Measurements from ENCODE around the gene BTBD16.

The BTBD16 gene

DNA sequence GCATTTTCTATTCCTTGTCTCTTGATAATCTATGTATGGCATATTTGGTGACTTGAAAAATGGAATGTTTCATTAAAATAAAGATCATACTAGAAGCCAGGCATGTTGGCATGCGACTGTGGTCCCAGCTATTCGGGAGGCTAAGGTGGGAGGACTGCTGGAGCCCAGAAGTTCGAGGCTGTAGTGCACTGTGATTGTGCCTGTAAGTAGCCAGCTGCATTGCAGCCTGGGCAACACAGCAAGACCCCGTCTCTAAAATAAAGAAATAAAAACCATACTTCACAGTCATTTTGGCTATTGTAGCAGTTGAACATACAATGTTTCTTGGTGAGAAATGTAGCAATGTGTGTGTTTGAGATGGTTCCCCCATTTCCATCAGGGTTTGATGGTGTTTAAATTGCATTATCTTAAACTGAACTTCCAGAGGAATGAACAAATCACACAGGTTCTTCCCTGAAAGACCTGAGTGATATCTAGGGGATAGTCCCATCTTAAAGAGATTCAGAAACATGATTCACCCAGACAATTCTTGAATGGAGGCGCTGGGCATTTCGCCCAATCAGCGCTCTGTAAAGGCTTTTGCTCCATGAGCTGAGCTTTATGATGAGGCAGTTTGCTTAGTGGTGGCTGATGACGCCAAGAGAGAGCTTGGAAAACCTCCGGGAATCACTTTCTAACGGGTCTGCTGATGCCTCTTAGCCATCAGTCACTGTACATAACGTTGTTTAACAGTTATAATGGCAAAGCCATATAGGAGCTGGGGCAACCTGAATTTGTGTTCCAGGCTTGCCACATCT is 19.4 kb upstream of the BTBD16 start:
- Histone ChIP-seq H2BK12ac (ENCODE audit: low read length) (no peak overlapping the region), H3K36me3 (ENCODE audit: control insufficient read depth in 1 of 2, insufficient read depth in 2 of 2, low read length in 2 of 2) (no peaks in the 10 kb centered on the region), H4K8ac (ENCODE audit: low read depth, low read length) (no peak overlapping the region), H4K91ac (ENCODE audit: low read depth, low read length) (no peak overlapping the region), H2BK5ac (ENCODE audit: low read depth, low read length, poor library complexity) (no peak overlapping the region), H3K9me3 (ENCODE audit: insufficient read depth, low read depth, low read length) (no peaks in the 10 kb centered on the region), H3K79me1 (ENCODE audit: low read length) (no peaks in the 10 kb centered on the region), H3K27me3 (ENCODE audit: insufficient read depth, low read length) (no peaks in the 10 kb centered on the region), H3K18ac (ENCODE audit: low read length) (no peak overlapping the region), H2AK5ac (ENCODE audit: low read length) (no peak overlapping the region), H3K4me1 (ENCODE audit: control insufficient read depth in 1 of 2, insufficient read depth in 2 of 2, low read length in 2 of 2) (peaks cover 0 to 7% of the 10 kb centered on the region in 2 experiments), H3K79me2 (ENCODE audit: control insufficient read depth, insufficient read depth, low read length, poor library complexity) (no peaks in the 10 kb centered on the region), H3K4ac (ENCODE audit: low read depth, low read length) (no peak overlapping the region), H3K14ac (ENCODE audit: low read length) (no peak overlapping the region), H2BK120ac (ENCODE audit: insufficient read depth, low read length, poor library complexity) (no peak overlapping the region), H3K4me2 (ENCODE audit: low read length) (no peak overlapping the region), H3K9ac (ENCODE audit: low read length) (no peak overlapping the region), H3K4me3 (ENCODE audit: low read depth, low read length) (no peak overlapping the region), H3K27ac (ENCODE audit: low read depth, low read length) (no peak overlapping the region), H4K12ac (ENCODE audit: low read depth, low read length) (no peak overlapping the region), H2AFZ (ENCODE audit: insufficient read depth, low read length, poor library complexity) (no peak overlapping the region), H3K23ac (ENCODE audit: low read length) (no peak overlapping the region)
- DNase-seq: no peak
- WGBS (ENCODE audit: extremely low coverage, insufficient coverage, insufficient read length): no CpG with 5 or more reads among the region's 11 CpGs

DNA sequence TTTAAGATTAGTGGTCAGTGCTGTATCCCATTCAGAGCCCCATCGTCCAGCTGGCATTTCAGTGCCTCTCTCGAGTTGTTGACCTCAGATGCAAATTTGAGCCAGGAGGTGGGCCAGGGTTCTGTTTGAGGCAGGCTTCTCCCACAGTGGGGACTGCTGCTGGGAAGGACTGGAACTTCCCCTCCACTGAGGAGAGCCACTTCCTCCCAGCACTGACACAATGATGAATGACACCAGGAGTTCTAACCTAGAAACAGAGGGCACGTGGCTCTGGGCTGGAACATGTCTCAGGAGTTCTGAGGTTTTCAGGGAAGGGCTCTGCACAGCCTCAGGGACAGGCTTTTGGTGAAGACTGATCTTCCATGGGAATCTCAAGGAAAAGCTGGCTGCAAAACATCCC is 18.3 kb upstream of the BTBD16 start:
- no peak overlapping the region for H3K4ac ChIP-seq (ENCODE audit: low read depth, low read length)
- DNase-seq: no peak
- H3K79me2 ChIP-seq (ENCODE audit: control insufficient read depth, insufficient read depth, low read length, poor library complexity): no peaks in the 10 kb centered on the region
- no peak overlapping the region for H4K91ac ChIP-seq (ENCODE audit: low read depth, low read length)
- H4K8ac ChIP-seq (ENCODE audit: low read depth, low read length): no peak overlapping the region
- H3K36me3 ChIP-seq (ENCODE audit: control insufficient read depth in 1 of 2, insufficient read depth in 2 of 2, low read length in 2 of 2): no peaks in the 10 kb centered on the region
- no peak overlapping the region for H3K4me3 ChIP-seq (ENCODE audit: low read depth, low read length)
- H3K79me1 ChIP-seq (ENCODE audit: low read length): no peaks in the 10 kb centered on the region
- H3K4me1 ChIP-seq (ENCODE audit: control insufficient read depth in 1 of 2, insufficient read depth in 2 of 2, low read length in 2 of 2): peaks cover 0 to 7% of the 10 kb centered on the region in 2 experiments
- H3K14ac ChIP-seq (ENCODE audit: low read length): no peak overlapping the region
- no peak overlapping the region for H4K12ac ChIP-seq (ENCODE audit: low read depth, low read length)
- no peak overlapping the region for H3K27ac ChIP-seq (ENCODE audit: low read depth, low read length)
- H3K9me3 ChIP-seq (ENCODE audit: insufficient read depth, low read depth, low read length): no peaks in the 10 kb centered on the region
- H2BK12ac ChIP-seq (ENCODE audit: low read length): no peak overlapping the region
- no peak overlapping the region for H2AFZ ChIP-seq (ENCODE audit: insufficient read depth, low read length, poor library complexity)
- no peaks in the 10 kb centered on the region for H3K27me3 ChIP-seq (ENCODE audit: insufficient read depth, low read length)
- H2BK120ac ChIP-seq (ENCODE audit: insufficient read depth, low read length, poor library complexity): no peak overlapping the region
- H2AK5ac ChIP-seq (ENCODE audit: low read length): no peak overlapping the region
- no peak overlapping the region for H3K4me2 ChIP-seq (ENCODE audit: low read length)
- H3K23ac ChIP-seq (ENCODE audit: low read length): no peak overlapping the region
- no CpG with 5 or more reads among the region's 3 CpGs for WGBS (ENCODE audit: extremely low coverage, insufficient coverage, insufficient read length)
- H3K18ac ChIP-seq (ENCODE audit: low read length): no peak overlapping the region
- no peak overlapping the region for H3K9ac ChIP-seq (ENCODE audit: low read length)
- H2BK5ac ChIP-seq (ENCODE audit: low read depth, low read length, poor library complexity): no peak overlapping the region

DNA sequence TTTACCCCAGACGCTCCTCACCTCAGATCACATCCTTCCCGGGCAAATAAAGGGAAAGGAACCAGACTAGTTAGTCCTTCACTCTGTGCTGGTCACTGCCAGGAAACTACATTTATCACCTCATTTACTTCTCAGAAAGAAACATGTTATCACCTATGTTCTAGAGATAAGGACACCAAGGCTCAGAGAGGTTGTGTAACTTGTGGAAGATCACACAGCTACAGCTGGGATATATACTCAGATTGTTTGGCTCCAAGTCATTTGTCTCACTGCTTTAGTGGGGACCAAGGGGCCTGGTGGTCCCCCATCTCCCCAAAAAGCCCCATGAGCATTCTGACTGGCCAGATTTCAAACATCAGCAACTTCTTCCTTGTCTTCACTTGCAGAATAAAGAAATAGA is 17.5 kb upstream of the BTBD16 start:
- no peak overlapping the region for H2AFZ ChIP-seq (ENCODE audit: insufficient read depth, low read length, poor library complexity)
- no peak overlapping the region for H4K91ac ChIP-seq (ENCODE audit: low read depth, low read length)
- H3K4me1 ChIP-seq (ENCODE audit: control insufficient read depth in 1 of 2, insufficient read depth in 2 of 2, low read length in 2 of 2): peaks cover 0 to 7% of the 10 kb centered on the region in 2 experiments
- no CpG with 5 or more reads among the region's 2 CpGs for WGBS (ENCODE audit: extremely low coverage, insufficient coverage, insufficient read length)
- H2BK5ac ChIP-seq (ENCODE audit: low read depth, low read length, poor library complexity): no peak overlapping the region
- no peak overlapping the region for H3K4me2 ChIP-seq (ENCODE audit: low read length)
- no peak overlapping the region for H4K12ac ChIP-seq (ENCODE audit: low read depth, low read length)
- no peak overlapping the region for H2AK5ac ChIP-seq (ENCODE audit: low read length)
- H3K9ac ChIP-seq (ENCODE audit: low read length): no peak overlapping the region
- no peaks in the 10 kb centered on the region for H3K9me3 ChIP-seq (ENCODE audit: insufficient read depth, low read depth, low read length)
- no peak overlapping the region for H2BK120ac ChIP-seq (ENCODE audit: insufficient read depth, low read length, poor library complexity)
- no peak for DNase-seq
- no peak overlapping the region for H2BK12ac ChIP-seq (ENCODE audit: low read length)
- no peak overlapping the region for H3K23ac ChIP-seq (ENCODE audit: low read length)
- H3K79me1 ChIP-seq (ENCODE audit: low read length): no peaks in the 10 kb centered on the region
- H3K27me3 ChIP-seq (ENCODE audit: insufficient read depth, low read length): no peaks in the 10 kb centered on the region
- no peaks in the 10 kb centered on the region for H3K79me2 ChIP-seq (ENCODE audit: control insufficient read depth, insufficient read depth, low read length, poor library complexity)
- no peak overlapping the region for H3K14ac ChIP-seq (ENCODE audit: low read length)
- H3K4me3 ChIP-seq (ENCODE audit: low read depth, low read length): no peak overlapping the region
- H3K18ac ChIP-seq (ENCODE audit: low read length): no peak overlapping the region
- no peak overlapping the region for H3K27ac ChIP-seq (ENCODE audit: low read depth, low read length)
- H3K36me3 ChIP-seq (ENCODE audit: control insufficient read depth in 1 of 2, insufficient read depth in 2 of 2, low read length in 2 of 2): no peaks in the 10 kb centered on the region
- no peak overlapping the region for H3K4ac ChIP-seq (ENCODE audit: low read depth, low read length)
- no peak overlapping the region for H4K8ac ChIP-seq (ENCODE audit: low read depth, low read length)

DNA sequence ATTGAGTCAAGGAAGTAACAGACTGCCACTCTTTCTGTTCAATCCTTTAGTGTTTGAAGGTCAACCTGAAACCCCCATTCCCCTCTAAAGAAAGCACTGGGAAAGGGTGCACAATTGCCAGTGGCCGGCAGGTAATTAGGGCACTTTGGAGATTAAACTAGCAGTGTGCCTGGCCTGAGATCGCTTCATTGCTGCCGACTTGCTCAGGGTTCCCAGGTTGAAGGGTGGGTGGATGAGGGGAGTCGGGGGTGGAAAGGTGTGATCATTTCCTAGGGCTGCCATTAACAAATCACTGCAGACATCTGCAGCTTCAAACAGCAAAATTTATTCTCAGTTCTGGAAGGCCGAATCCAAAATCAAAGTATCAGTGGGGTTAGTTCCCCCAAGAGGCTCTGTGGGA is 16.3 kb upstream of the BTBD16 start:
- Histone ChIP-seq H2AFZ (ENCODE audit: insufficient read depth, low read length, poor library complexity) (no peak overlapping the region), H3K36me3 (ENCODE audit: control insufficient read depth in 1 of 2, insufficient read depth in 2 of 2, low read length in 2 of 2) (no peaks in the 10 kb centered on the region), H2BK120ac (ENCODE audit: insufficient read depth, low read length, poor library complexity) (no peak overlapping the region), H3K18ac (ENCODE audit: low read length) (no peak overlapping the region), H4K12ac (ENCODE audit: low read depth, low read length) (no peak overlapping the region), H4K91ac (ENCODE audit: low read depth, low read length) (no peak overlapping the region), H3K79me2 (ENCODE audit: control insufficient read depth, insufficient read depth, low read length, poor library complexity) (no peaks in the 10 kb centered on the region), H3K23ac (ENCODE audit: low read length) (no peak overlapping the region), H2BK12ac (ENCODE audit: low read length) (no peak overlapping the region), H3K4me3 (ENCODE audit: low read depth, low read length) (no peak overlapping the region), H2AK5ac (ENCODE audit: low read length) (no peak overlapping the region), H3K9ac (ENCODE audit: low read length) (no peak overlapping the region), H3K14ac (ENCODE audit: low read length) (no peak overlapping the region), H3K79me1 (ENCODE audit: low read length) (no peaks in the 10 kb centered on the region), H3K4me1 (ENCODE audit: control insufficient read depth in 1 of 2, insufficient read depth in 2 of 2, low read length in 2 of 2) (peaks cover 0 to 2% of the 10 kb centered on the region in 2 experiments), H3K27me3 (ENCODE audit: insufficient read depth, low read length) (no peaks in the 10 kb centered on the region), H2BK5ac (ENCODE audit: low read depth, low read length, poor library complexity) (no peak overlapping the region), H3K4me2 (ENCODE audit: low read length) (no peak overlapping the region), H3K4ac (ENCODE audit: low read depth, low read length) (no peak overlapping the region), H3K27ac (ENCODE audit: low read depth, low read length) (no peak overlapping the region), H3K9me3 (ENCODE audit: insufficient read depth, low read depth, low read length) (no peaks in the 10 kb centered on the region), H4K8ac (ENCODE audit: low read depth, low read length) (no peak overlapping the region)
- no CpG with 5 or more reads among the region's 5 CpGs for WGBS (ENCODE audit: extremely low coverage, insufficient coverage, insufficient read length)
- no peak for DNase-seq

All from trophoblast cell (in vitro differentiated cells and primary cell).